A673 (cell line): Measurements from ENCODE around the gene MUC15.

Source experiments
- CTCF ChIP-seq: fragments of 300-800, 200-600 bp; sonication (generic); conservative IDR thresholded peaks from 2 replicates; pipeline ENCODE4 v1.5.1; 2017; ENCODE audit warnings: low read depth, mild to moderate bottlenecking, antibody characterized with exemption, low read length, moderate library complexity, mixed read lengths
- EZH2 ChIP-seq: fragments of 200-600 bp; sonication (generic); IDR thresholded peaks from 2 replicates; pipeline ENCODE4 v1.6.1; 2017; ENCODE audit warnings: borderline replicate concordance, low read depth, mild to moderate bottlenecking, mixed read lengths, antibody characterized with exemption, low read length; ENCODE audit not compliant: poor library complexity, severe bottlenecking

- TF ChIP-seq CTCF (no peak), EZH2 (no peak)
Measured at GRCh38 chr11:26579683-26580082, 7.6 kb upstream of the MUC15 start.
